Astrocyte of the spinal cord (primary cell): ENCODE results near the gene ORAI2.
A peak's percentile ranks its signal among the peaks of the same experiment; 100 is the strongest.

Source experiments
- DNase-seq: peaks from one replicate; pipeline ENCODE4 v3.0.0; 2011; ENCODE audit warnings: low read depth, low spot score
- H3K4me3 ChIP-seq: 2 replicates; pipeline ENCODE4 v1.5.1; 2011; ENCODE audit warnings: low read depth, mild to moderate bottlenecking, low read length, moderate library complexity
- in situ Hi-C: cut with HindIII; loops from 2 replicates; pipeline ENCODE4 v1.10.0; 2017; ENCODE audit warnings: low sequenced_read_pairs
- TF ChIP-seq, protein P1 (sequence below): IDR thresholded peaks from 2 replicates; pipeline ENCODE4 v1.5.1; 2012; ENCODE audit warnings: low read depth, mild to moderate bottlenecking, low read length, inconsistent platforms

Gene ORAI2

DNA sequence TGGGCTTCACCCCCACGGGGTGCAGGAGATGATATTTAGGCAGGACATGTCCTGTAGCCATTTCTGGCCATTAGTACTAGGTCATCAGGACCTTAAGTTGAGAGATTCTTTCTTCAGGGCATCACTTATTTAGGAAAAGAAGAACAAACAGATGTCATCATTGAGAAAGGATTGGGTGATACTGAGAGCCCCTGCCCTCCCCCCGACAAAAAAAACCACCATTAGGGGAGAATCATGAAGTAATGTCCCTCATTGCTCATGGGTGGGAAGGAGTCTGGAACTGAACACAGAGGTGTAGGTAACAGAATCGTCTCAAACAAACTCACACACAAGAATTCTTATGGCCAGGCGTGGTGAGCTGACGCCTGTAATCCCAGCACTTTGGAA lies 6.4 kb upstream of the ORAI2 start:
- TF ChIP-seq, protein P1, sequence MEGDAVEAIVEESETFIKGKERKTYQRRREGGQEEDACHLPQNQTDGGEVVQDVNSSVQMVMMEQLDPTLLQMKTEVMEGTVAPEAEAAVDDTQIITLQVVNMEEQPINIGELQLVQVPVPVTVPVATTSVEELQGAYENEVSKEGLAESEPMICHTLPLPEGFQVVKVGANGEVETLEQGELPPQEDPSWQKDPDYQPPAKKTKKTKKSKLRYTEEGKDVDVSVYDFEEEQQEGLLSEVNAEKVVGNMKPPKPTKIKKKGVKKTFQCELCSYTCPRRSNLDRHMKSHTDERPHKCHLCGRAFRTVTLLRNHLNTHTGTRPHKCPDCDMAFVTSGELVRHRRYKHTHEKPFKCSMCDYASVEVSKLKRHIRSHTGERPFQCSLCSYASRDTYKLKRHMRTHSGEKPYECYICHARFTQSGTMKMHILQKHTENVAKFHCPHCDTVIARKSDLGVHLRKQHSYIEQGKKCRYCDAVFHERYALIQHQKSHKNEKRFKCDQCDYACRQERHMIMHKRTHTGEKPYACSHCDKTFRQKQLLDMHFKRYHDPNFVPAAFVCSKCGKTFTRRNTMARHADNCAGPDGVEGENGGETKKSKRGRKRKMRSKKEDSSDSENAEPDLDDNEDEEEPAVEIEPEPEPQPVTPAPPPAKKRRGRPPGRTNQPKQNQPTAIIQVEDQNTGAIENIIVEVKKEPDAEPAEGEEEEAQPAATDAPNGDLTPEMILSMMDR = no peak
- no peak overlapping the region for H3K4me3 ChIP-seq
- in situ Hi-C loops = no loop called here
- DNase-seq = no peak

GRCh38 chr7:102429141-102429899 lies 4.1 kb upstream of the ORAI2 start:
- TF ChIP-seq, protein P1 = no peak
- H3K4me3 ChIP-seq = no peak overlapping the region
- in situ Hi-C loops = no loop called here
- no peak for DNase-seq

DNA sequence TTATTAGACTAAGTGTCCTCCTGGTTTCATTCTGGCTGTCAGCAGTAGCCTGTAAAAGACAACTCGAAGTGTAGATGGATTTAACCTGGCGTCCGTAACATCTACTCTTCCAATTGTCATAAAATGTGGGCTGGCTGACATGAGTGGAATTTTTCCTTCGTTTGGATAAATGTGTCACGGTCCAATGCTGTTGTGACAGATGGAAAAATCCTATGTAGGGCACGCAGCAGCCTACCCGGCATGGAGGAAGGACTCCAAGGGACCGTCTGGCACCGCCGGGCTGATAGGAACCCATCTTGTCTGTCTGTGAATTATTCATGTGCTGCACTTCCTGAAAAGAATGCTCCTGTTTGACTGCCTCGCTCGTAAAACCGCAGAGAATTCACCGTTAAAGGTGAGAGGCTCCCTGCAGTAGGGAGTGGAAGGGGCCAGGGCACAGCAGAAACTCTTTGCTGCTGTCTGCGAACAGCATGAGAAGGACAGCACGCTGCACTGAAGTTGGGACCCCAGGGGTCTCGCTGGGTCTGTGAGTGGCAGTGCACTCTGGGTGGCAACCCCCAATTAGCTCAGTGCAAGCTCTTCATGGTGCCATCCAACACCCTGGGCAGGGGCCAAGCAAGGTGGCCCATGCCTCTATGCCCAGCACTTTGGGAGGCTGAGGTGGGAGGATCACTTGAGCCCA lies 1.6 kb upstream of the ORAI2 start:
- in situ Hi-C loops = no loop called here
- no peak for DNase-seq
- TF ChIP-seq, protein P1 = no peak
- H3K4me3 ChIP-seq = no peak overlapping the region

DNA sequence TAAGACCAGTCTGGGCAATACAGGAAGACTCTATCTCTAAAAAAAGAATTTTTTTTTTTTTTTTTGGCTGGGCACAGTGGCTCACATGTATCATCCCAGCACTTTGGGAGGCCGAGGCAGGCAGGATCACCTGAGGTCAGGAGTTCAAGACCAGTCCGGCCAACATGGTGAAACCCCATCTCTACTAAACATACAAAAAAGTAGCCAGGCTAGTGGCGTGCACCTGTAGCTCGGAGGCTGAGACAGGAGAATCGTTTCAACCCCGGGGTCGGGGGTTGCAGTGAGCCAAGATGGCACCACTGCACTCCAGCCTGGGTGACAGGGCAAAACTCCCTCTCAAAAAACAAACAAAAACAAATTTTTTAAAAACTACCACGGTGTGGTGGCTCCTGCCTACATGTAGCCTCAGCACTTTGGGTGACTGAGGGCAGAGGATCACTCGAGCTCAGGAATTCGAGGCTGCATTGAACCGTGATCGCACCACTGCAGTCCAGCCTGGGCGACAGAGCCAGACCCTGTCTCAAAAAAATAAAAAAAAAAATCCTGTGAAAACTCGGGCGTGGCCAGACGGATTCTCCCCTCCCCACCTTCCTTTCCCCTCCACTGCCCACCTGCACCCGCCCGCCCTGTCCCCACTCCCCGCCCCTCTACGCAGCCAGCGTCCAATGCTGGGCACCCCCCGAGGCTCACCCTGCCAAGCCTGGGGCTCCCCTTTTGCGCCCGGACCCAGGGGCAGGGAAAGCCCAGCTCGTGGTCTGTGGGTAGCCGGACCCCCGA lies 745 bp upstream of the ORAI2 start:
- no peak for DNase-seq
- in situ Hi-C loops = no loop called here
- peak overlapping the region; percentile 65 for H3K4me3 ChIP-seq

DNA sequence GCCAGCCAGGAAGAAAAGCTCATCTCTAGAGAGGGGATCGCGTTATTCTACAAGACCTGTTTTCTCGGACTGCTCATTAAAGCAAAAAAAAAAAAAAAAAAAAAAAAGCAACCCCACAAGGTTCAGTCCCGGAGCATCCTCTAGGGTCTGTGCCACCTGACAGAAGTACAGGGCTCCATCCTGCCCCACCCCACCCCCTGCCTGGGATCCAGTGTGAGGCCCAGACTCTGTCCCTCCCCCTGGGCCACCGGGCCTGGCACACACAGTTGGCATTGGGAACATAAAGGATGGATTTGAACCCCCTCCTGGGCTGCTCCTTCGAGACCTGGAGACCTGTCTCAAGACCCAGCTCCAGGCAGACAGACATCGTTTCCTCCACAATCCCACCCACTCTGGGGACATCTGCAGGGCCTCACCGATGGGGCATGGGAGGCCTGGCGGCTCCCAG lies 688 bp downstream of the ORAI2 start:
- peak overlapping the region; percentile 65 for H3K4me3 ChIP-seq
- in situ Hi-C loops = no loop called here
- peak; percentile 41 for DNase-seq
- TF ChIP-seq, protein P1 = no peak

More for the DNA sequence above, 745 bp upstream of the ORAI2 start:
- TF ChIP-seq, protein P1 = no peak

- DNase-seq = no peak
- TF ChIP-seq, protein P1 = no peak
- no peak overlapping the region for H3K4me3 ChIP-seq
- in situ Hi-C loops = no loop called here
These were observed 2.7 kb downstream of the ORAI2 start for GRCh38 chr7:102436118-102436517.
